Measurements from ENCODE around the gene ADAMTS8.

ADAMTS8 gene

GRCh38 chr11:130404727-130405126 is 23.7 kb downstream of the ADAMTS8 start:
- Histone ChIP-seq H2AK5ac (ENCODE audit: low read length) (no peak overlapping the region), H3K36me3 (ENCODE audit: control insufficient read depth in 1 of 2, insufficient read depth in 2 of 2, low read length in 2 of 2) (no peaks in the 10 kb centered on the region), H3K27me3 (ENCODE audit: insufficient read depth, low read length) (no peaks in the 10 kb centered on the region), H2BK5ac (ENCODE audit: low read depth, low read length, poor library complexity) (no peak overlapping the region), H4K91ac (ENCODE audit: low read depth, low read length) (no peak overlapping the region), H3K4ac (ENCODE audit: low read depth, low read length) (no peak overlapping the region), H3K27ac (ENCODE audit: low read depth, low read length) (no peak overlapping the region), H3K18ac (ENCODE audit: low read length) (no peak overlapping the region), H3K14ac (ENCODE audit: low read length) (no peak overlapping the region), H3K79me2 (ENCODE audit: control insufficient read depth, insufficient read depth, low read length, poor library complexity) (no peaks in the 10 kb centered on the region), H3K79me1 (ENCODE audit: low read length) (peaks cover 1% of the 10 kb centered on the region), H4K12ac (ENCODE audit: low read depth, low read length) (no peak overlapping the region), H3K9ac (ENCODE audit: low read length) (no peak overlapping the region), H3K4me2 (ENCODE audit: low read length) (no peak overlapping the region), H3K4me3 (ENCODE audit: low read depth, low read length) (no peak overlapping the region), H2AFZ (ENCODE audit: insufficient read depth, low read length, poor library complexity) (no peak overlapping the region), H2BK120ac (ENCODE audit: insufficient read depth, low read length, poor library complexity) (no peak overlapping the region), H4K8ac (ENCODE audit: low read depth, low read length) (no peak overlapping the region), H3K23ac (ENCODE audit: low read length) (no peak overlapping the region), H3K9me3 (ENCODE audit: insufficient read depth, low read depth, low read length) (no peaks in the 10 kb centered on the region), H2BK12ac (ENCODE audit: low read length) (no peak overlapping the region), H3K4me1 (ENCODE audit: control insufficient read depth in 1 of 2, insufficient read depth in 2 of 2, low read length in 2 of 2) (peaks cover 18% of the 10 kb centered on the region in 2 experiments)
- no peak for DNase-seq
- no CpG with 5 or more reads among the region's 5 CpGs for WGBS (ENCODE audit: extremely low coverage, insufficient coverage, insufficient read length)

GRCh38 chr11:130403967-130404366 is 24.4 kb downstream of the ADAMTS8 start:
- Histone ChIP-seq H3K36me3 (ENCODE audit: control insufficient read depth in 1 of 2, insufficient read depth in 2 of 2, low read length in 2 of 2) (no peaks in the 10 kb centered on the region), H2BK120ac (ENCODE audit: insufficient read depth, low read length, poor library complexity) (no peak overlapping the region), H3K4me1 (ENCODE audit: control insufficient read depth in 1 of 2, insufficient read depth in 2 of 2, low read length in 2 of 2) (peaks cover 18% of the 10 kb centered on the region in 2 experiments), H3K23ac (ENCODE audit: low read length) (no peak overlapping the region), H4K91ac (ENCODE audit: low read depth, low read length) (no peak overlapping the region), H3K18ac (ENCODE audit: low read length) (no peak overlapping the region), H3K14ac (ENCODE audit: low read length) (no peak overlapping the region), H2AFZ (ENCODE audit: insufficient read depth, low read length, poor library complexity) (no peak overlapping the region), H4K12ac (ENCODE audit: low read depth, low read length) (no peak overlapping the region), H3K27me3 (ENCODE audit: insufficient read depth, low read length) (no peaks in the 10 kb centered on the region), H3K9ac (ENCODE audit: low read length) (no peak overlapping the region), H3K9me3 (ENCODE audit: insufficient read depth, low read depth, low read length) (no peaks in the 10 kb centered on the region), H4K8ac (ENCODE audit: low read depth, low read length) (no peak overlapping the region), H2BK5ac (ENCODE audit: low read depth, low read length, poor library complexity) (no peak overlapping the region), H3K4ac (ENCODE audit: low read depth, low read length) (no peak overlapping the region), H2AK5ac (ENCODE audit: low read length) (no peak overlapping the region), H2BK12ac (ENCODE audit: low read length) (no peak overlapping the region), H3K79me2 (ENCODE audit: control insufficient read depth, insufficient read depth, low read length, poor library complexity) (no peaks in the 10 kb centered on the region), H3K4me2 (ENCODE audit: low read length) (no peak overlapping the region), H3K79me1 (ENCODE audit: low read length) (peaks cover 1% of the 10 kb centered on the region), H3K27ac (ENCODE audit: low read depth, low read length) (no peak overlapping the region), H3K4me3 (ENCODE audit: low read depth, low read length) (no peak overlapping the region)
- no peak for DNase-seq
- WGBS (ENCODE audit: extremely low coverage, insufficient coverage, insufficient read length): no CpG with 5 or more reads among the region's 3 CpGs

GRCh38 chr11:130403271-130403804 is 25.1 kb downstream of the ADAMTS8 start:
- H3K23ac ChIP-seq (ENCODE audit: low read length): no peak overlapping the region
- H2AK5ac ChIP-seq (ENCODE audit: low read length): no peak overlapping the region
- no peak overlapping the region for H3K4me3 ChIP-seq (ENCODE audit: low read depth, low read length)
- H3K18ac ChIP-seq (ENCODE audit: low read length): no peak overlapping the region
- peak; percentile 46 to 47 for DNase-seq
- H2AFZ ChIP-seq (ENCODE audit: insufficient read depth, low read length, poor library complexity): no peak overlapping the region
- H2BK120ac ChIP-seq (ENCODE audit: insufficient read depth, low read length, poor library complexity): no peak overlapping the region
- peaks cover 18% of the 10 kb centered on the region in 2 experiments for H3K4me1 ChIP-seq (ENCODE audit: control insufficient read depth in 1 of 2, insufficient read depth in 2 of 2, low read length in 2 of 2)
- no peak overlapping the region for H3K4ac ChIP-seq (ENCODE audit: low read depth, low read length)
- no peaks in the 10 kb centered on the region for H3K27me3 ChIP-seq (ENCODE audit: insufficient read depth, low read length)
- no peak overlapping the region for H3K9ac ChIP-seq (ENCODE audit: low read length)
- H3K79me1 ChIP-seq (ENCODE audit: low read length): peaks cover 1% of the 10 kb centered on the region
- H3K27ac ChIP-seq (ENCODE audit: low read depth, low read length): peak overlapping the region; percentile 41
- no peak overlapping the region for H4K91ac ChIP-seq (ENCODE audit: low read depth, low read length)
- no peak overlapping the region for H2BK12ac ChIP-seq (ENCODE audit: low read length)
- no peak overlapping the region for H2BK5ac ChIP-seq (ENCODE audit: low read depth, low read length, poor library complexity)
- H3K4me2 ChIP-seq (ENCODE audit: low read length): peak overlapping the region; percentile 48
- H3K36me3 ChIP-seq (ENCODE audit: control insufficient read depth in 1 of 2, insufficient read depth in 2 of 2, low read length in 2 of 2): no peaks in the 10 kb centered on the region
- WGBS (ENCODE audit: extremely low coverage, insufficient coverage, insufficient read length): no CpG with 5 or more reads among the region's 11 CpGs
- H3K79me2 ChIP-seq (ENCODE audit: control insufficient read depth, insufficient read depth, low read length, poor library complexity): no peaks in the 10 kb centered on the region
- no peak overlapping the region for H4K12ac ChIP-seq (ENCODE audit: low read depth, low read length)
- H4K8ac ChIP-seq (ENCODE audit: low read depth, low read length): no peak overlapping the region
- no peak overlapping the region for H3K14ac ChIP-seq (ENCODE audit: low read length)
- H3K9me3 ChIP-seq (ENCODE audit: insufficient read depth, low read depth, low read length): no peaks in the 10 kb centered on the region

GRCh38 chr11:130402570-130402969 is 25.8 kb downstream of the ADAMTS8 start:
- H3K79me2 ChIP-seq (ENCODE audit: control insufficient read depth, insufficient read depth, low read length, poor library complexity): no peaks in the 10 kb centered on the region
- no peak overlapping the region for H4K8ac ChIP-seq (ENCODE audit: low read depth, low read length)
- no peak overlapping the region for H3K9ac ChIP-seq (ENCODE audit: low read length)
- no peak overlapping the region for H3K4ac ChIP-seq (ENCODE audit: low read depth, low read length)
- H3K79me1 ChIP-seq (ENCODE audit: low read length): peaks cover 1% of the 10 kb centered on the region
- no peaks in the 10 kb centered on the region for H3K9me3 ChIP-seq (ENCODE audit: insufficient read depth, low read depth, low read length)
- H2AFZ ChIP-seq (ENCODE audit: insufficient read depth, low read length, poor library complexity): no peak overlapping the region
- no peak overlapping the region for H2BK120ac ChIP-seq (ENCODE audit: insufficient read depth, low read length, poor library complexity)
- no peak for DNase-seq
- no peak overlapping the region for H4K91ac ChIP-seq (ENCODE audit: low read depth, low read length)
- H2AK5ac ChIP-seq (ENCODE audit: low read length): no peak overlapping the region
- no peak overlapping the region for H3K4me3 ChIP-seq (ENCODE audit: low read depth, low read length)
- H2BK12ac ChIP-seq (ENCODE audit: low read length): no peak overlapping the region
- H3K27me3 ChIP-seq (ENCODE audit: insufficient read depth, low read length): no peaks in the 10 kb centered on the region
- no peak overlapping the region for H3K14ac ChIP-seq (ENCODE audit: low read length)
- no peak overlapping the region for H3K23ac ChIP-seq (ENCODE audit: low read length)
- no peak overlapping the region for H4K12ac ChIP-seq (ENCODE audit: low read depth, low read length)
- H2BK5ac ChIP-seq (ENCODE audit: low read depth, low read length, poor library complexity): no peak overlapping the region
- no peak overlapping the region for H3K4me2 ChIP-seq (ENCODE audit: low read length)
- no peaks in the 10 kb centered on the region for H3K36me3 ChIP-seq (ENCODE audit: control insufficient read depth in 1 of 2, insufficient read depth in 2 of 2, low read length in 2 of 2)
- no peak overlapping the region for H3K18ac ChIP-seq (ENCODE audit: low read length)
- no CpG with 5 or more reads among the region's 2 CpGs for WGBS (ENCODE audit: extremely low coverage, insufficient coverage, insufficient read length)
- H3K27ac ChIP-seq (ENCODE audit: low read depth, low read length): no peak overlapping the region
- H3K4me1 ChIP-seq (ENCODE audit: control insufficient read depth in 1 of 2, insufficient read depth in 2 of 2, low read length in 2 of 2): peaks cover 18% of the 10 kb centered on the region in 2 experiments
